Pancreas (tissue), 10 donors: ENCODE data around the gene MIB2. TPM values are rescaled to one million over a fixed set of nuclear protein-coding genes. Genes with fewer than 3 reads are reported as not detected.

Experiments used
- ATAC-seq, 4 donors: fragments of 200-7000 bp; cut with Tn5 transposase; one replicate each; pipeline versions ENCODE4 v1.8.0 to v1.9.1; 2020; ENCODE audit warnings: mild to moderate bottlenecking in 4 of 4, moderate library complexity in 4 of 4
- DNase-seq, 6 donors: peaks; one replicate each; pipeline ENCODE4 v3.0.0-alpha.2; 2020
- FAIRE-seq: peaks from 2 replicates; lab custom pipeline; 2012; peaks lifted over from hg19 to GRCh38; lab: Jason Lieb, UNC
- H3K27ac ChIP-seq, 4 donors: fragments of 200-600 bp; sonication (generic); 1 replicate in 3 of 4; 2 replicates in 1 of 4; pipeline versions ENCODE4 v1.5.0 to v1.8.0; 2020
- H3K27me3 ChIP-seq, 4 donors: fragments of 200-600 bp; one replicate each; pipeline ENCODE4 v1.8.0; 2021
- H3K36me3 ChIP-seq, 3 donors: fragments of 200-600 bp; sonication (generic) in 1 of 3; one replicate each; pipeline versions ENCODE4 v1.5.0 to v1.8.0; 2020 to 2021
- H3K4me1 ChIP-seq, 3 donors: fragments of 200-600 bp; one replicate each; pipeline ENCODE4 v1.8.0; 2021
- H3K4me3 ChIP-seq, 4 donors: fragments of 200-600 bp; sonication (generic) in 2 of 4; one replicate each; pipeline versions ENCODE4 v1.5.0 to v1.8.0; 2020 to 2021
- H3K9me3 ChIP-seq, 4 donors: fragments of 200-600 bp; one replicate each; pipeline ENCODE4 v1.8.0; 2021
- WGBS, 2 donors: extraction: QIAGEN DNeasy Blood & Tissue Kit; methylation state at CpG; one replicate each; pipeline ENCODE4 v1.1.7; 2013; 5-methylcytosine and 5-hydroxymethylcytosine counted together
- intact Hi-C, 3 donors: fragments of 100-400 bp; cut with DNase I; formaldehyde crosslinking; loops; one replicate each; pipeline versions ENCODE4 v1.11.1 to v1.14.2; 2022
- polyA plus RNA-seq, 2 donors: library from polyadenylated mRNA; stranded (reverse); fragments of 200-250 nt; gene quantifications; one replicate each; pipeline ENCODE4 v1.2.3, GENCODE V29; 2013
- total RNA-seq, 6 donors: library from RNA; stranded (reverse); fragmentation: NEBNext Ultra II Directional in 4 of 6; extraction: Animal tissue kit (Norgen Biotek cat#: 25700) in 4 of 6; gene quantifications; one replicate each; pipeline versions ENCODE4 v1.2.1 to v1.2.4, GENCODE V29; 2021 to 2023
- TF ChIP-seq, protein P1 (sequence below), 4 donors: fragments of 200-600 bp; sonication (generic) in 3 of 4; IDR thresholded peaks; one replicate each; pipeline versions ENCODE4 v1.5.0 to v1.8.0; 2021; ENCODE audit warnings: antibody characterized with exemption in 4 of 4
- donor health status: healthy with polysubstance abuse.
- donor health status: DM: no; HTN: no; CAD: no; lungs with moderate emphysema.
- donor health status: DM: no; HTN: no; CAD: no.
- donor health status: control.
- donor health status: control.
- donor health status: Bipolar disorder and iron deficiency.
- donor health status: DM: yes; HTN: yes; CAD: no.
- donor health status: DM: no; HTN: no; CAD: no.
- donor health status: DM: no; HTN: no; CAD: no.
- donor health status: DM: yes; HTN: yes; CAD: no.

The MIB2 gene
- total and polyA plus RNA-seq, 8 donors, result 27.4 to 253 (median 37.2) TPM

DNA sequence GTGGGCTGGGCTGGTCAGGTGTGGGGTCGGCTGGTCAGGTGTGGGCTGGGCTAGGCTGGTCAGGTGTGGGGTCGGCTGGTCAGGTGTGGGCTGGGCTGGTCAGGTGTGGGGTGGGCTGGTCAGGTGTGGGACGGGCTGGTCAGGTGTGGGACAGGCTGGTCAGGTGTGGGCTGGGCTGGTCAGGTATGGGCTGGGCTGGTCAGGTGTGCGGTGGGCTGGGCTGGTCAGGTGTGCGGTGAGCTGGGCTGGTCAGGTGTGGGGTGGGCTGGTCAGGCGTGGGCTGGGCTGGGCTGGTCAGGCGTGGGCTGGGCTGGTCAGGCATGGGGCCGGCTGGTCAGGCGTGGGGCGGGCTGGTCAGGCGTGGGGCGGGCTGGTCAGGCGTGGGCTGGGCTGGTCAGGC is 9.1 kb upstream of the MIB2 start:
- DNase-seq (peak in 1 of 6 donors; percentile 48), ATAC-seq (no peak), FAIRE-seq (no peak)
- Histone ChIP-seq H3K4me1 (no peaks in the 10 kb centered on the region), H3K4me3 (no peak overlapping the region), H3K27ac (no peak overlapping the region), H3K27me3 (no peaks in the 10 kb centered on the region), H3K9me3 (no peaks in the 10 kb centered on the region), H3K36me3 (no peaks in the 10 kb centered on the region)
- WGBS, 2 donors, result 65 to 77% methylated on average over 7 to 13 of the region's 13 CpGs
- intact Hi-C loops, result no loop called here
- TF ChIP-seq, protein P1, sequence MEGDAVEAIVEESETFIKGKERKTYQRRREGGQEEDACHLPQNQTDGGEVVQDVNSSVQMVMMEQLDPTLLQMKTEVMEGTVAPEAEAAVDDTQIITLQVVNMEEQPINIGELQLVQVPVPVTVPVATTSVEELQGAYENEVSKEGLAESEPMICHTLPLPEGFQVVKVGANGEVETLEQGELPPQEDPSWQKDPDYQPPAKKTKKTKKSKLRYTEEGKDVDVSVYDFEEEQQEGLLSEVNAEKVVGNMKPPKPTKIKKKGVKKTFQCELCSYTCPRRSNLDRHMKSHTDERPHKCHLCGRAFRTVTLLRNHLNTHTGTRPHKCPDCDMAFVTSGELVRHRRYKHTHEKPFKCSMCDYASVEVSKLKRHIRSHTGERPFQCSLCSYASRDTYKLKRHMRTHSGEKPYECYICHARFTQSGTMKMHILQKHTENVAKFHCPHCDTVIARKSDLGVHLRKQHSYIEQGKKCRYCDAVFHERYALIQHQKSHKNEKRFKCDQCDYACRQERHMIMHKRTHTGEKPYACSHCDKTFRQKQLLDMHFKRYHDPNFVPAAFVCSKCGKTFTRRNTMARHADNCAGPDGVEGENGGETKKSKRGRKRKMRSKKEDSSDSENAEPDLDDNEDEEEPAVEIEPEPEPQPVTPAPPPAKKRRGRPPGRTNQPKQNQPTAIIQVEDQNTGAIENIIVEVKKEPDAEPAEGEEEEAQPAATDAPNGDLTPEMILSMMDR (IDR thresholded peaks at IDR 0.05), result no peak

DNA sequence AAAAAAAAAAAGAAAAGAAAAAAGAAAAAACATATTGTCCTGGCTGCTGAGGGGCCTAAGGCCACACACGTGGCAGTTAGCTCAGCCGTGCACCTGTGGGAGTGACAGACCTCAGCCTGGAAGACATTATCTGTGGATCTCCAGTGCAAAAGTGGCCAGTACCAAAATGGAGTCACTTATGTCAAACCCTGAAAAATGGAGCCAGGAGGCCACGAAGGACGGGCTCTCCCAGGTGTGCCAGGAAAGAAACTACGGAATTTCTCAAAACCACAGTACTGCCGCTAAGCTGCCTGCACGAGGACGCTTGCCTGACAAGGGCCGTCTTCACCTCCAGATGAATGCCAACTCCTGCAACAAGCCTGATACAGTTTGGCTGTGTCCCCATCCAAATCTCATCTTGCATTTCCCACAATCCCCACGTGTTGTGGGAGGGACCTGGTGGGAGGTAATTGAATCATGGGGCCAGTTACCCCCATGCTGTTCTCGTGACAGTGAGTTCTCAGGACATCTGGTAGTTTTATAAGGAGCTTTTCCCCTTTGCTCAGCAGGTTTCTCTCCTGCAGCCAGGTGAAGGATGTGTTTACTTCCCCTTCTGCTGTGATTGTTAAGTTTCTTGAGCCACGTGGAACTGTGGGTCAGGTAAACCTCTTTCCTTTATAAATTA is 5.3 kb upstream of the MIB2 start:
- intact Hi-C loops, result no loop called here
- Histone ChIP-seq H3K36me3 (no peaks in the 10 kb centered on the region), H3K27me3 (no peaks in the 10 kb centered on the region), H3K9me3 (no peaks in the 10 kb centered on the region), H3K27ac (no peak overlapping the region), H3K4me3 (no peak overlapping the region), H3K4me1 (peaks cover 0 to 9% (median 0%) of the 10 kb centered on the region in 3 donors)
- 71 to 74% methylated on average over 12 of the region's 12 CpGs for WGBS, 2 donors
- TF ChIP-seq, protein P1 (IDR thresholded peaks at IDR 0.05), result no peak
- FAIRE-seq (no peak), DNase-seq (peak in 1 of 6 donors; percentile 7), ATAC-seq (no peak)

DNA sequence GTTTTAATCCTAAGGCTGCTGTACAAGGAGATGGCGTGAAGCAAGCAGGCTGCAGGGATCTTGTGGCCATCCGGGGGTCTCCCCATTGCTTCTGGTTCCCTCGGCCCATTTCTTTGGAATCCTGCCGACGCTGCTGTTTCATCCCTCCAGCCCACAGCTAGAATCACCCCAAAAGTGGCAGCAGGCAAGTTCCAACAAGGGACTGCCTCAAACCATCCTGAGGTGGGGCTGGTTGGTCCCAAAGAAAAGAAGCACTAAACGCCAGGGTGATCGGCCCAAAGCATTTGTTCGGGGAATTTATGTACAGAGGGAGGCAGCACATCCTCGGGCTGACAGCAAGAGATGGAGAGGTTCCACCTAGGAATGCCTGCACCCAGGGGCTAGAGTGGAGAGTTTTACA is 4.5 kb upstream of the MIB2 start:
- 66 to 80% methylated on average over 9 of the region's 9 CpGs for WGBS, 2 donors
- no peak overlapping the region for H3K27ac ChIP-seq
- intact Hi-C loops, result no loop called here
- no peaks in the 10 kb centered on the region for H3K27me3 ChIP-seq
- H3K4me1 ChIP-seq, result peaks cover 0 to 9% (median 0%) of the 10 kb centered on the region in 3 donors
- no peak overlapping the region for H3K4me3 ChIP-seq
- TF ChIP-seq, protein P1 (IDR thresholded peaks at IDR 0.05), result no peak
- no peaks in the 10 kb centered on the region for H3K9me3 ChIP-seq
- no peak for ATAC-seq
- peak in 1 of 6 donors; percentile 7 for DNase-seq
- no peaks in the 10 kb centered on the region for H3K36me3 ChIP-seq
- FAIRE-seq, result no peak

DNA sequence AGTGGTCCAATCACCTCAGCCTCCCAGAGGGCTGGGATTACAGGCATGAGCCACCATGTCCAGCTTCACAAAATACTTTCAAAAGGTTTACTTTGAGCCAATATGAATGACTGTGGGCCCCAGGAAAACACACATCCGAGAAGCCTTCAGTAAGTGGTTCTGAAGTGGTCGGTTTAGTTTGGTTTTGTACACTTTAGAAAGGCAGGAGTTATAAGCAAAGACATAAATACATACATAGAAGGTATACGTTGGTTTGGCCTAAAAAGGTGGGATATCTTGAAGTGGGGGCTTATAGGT is 3.2 kb upstream of the MIB2 start:
- intact Hi-C loops, result no loop called here
- ATAC-seq (no peak), DNase-seq (no peak), FAIRE-seq (no peak)
- TF ChIP-seq, protein P1 (IDR thresholded peaks at IDR 0.05), result no peak
- no peak overlapping the region for H3K4me3 ChIP-seq
- WGBS, 2 donors, result 91 to 94% methylated on average over 3 of the region's 3 CpGs
- no peaks in the 10 kb centered on the region for H3K9me3 ChIP-seq
- no peaks in the 10 kb centered on the region for H3K27me3 ChIP-seq
- no peak overlapping the region for H3K27ac ChIP-seq
- no peaks in the 10 kb centered on the region for H3K36me3 ChIP-seq
- peaks cover 0 to 14% (median 5%) of the 10 kb centered on the region in 3 donors for H3K4me1 ChIP-seq

DNA sequence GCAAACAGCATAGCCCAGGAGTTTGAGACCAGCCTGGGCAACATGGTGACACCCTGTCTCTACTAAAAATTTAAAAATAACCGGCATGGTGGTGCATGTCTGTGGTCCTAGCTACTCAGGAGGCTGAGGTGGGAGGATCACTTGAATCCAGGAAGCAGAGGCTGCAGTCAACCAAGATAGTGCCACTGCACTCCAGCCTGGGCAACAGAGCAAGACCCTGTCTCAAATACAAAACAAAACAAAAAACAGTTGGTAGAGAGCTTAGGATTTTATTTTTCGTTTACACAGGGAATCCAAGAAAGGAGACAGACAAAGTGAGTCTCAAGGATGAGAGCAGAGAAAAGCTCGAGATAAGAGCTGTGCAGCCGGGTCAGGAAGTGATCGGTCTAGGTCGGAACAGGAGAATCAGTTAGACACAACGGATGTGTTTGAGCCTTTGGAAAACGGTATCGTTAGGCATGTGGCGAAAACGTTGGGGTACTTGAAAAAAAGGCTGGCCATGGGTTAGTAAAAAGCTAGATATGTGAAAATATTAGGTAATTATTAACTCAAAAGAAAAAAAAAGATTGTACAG is 1.7 kb upstream of the MIB2 start:
- H3K9me3 ChIP-seq, result no peaks in the 10 kb centered on the region
- DNase-seq (no peak), ATAC-seq (no peak), FAIRE-seq (no peak)
- H3K4me3 ChIP-seq, result peak overlapping the region in 3 of 4 donors; percentile 95 to 100 (median 99)
- no peaks in the 10 kb centered on the region for H3K36me3 ChIP-seq
- no peaks in the 10 kb centered on the region for H3K27me3 ChIP-seq
- intact Hi-C loops, result no loop called here
- peak overlapping the region; percentile 98 to 100 (median 100) for H3K27ac ChIP-seq
- WGBS, 2 donors, result 16% methylated on average over 11 of the region's 11 CpGs
- TF ChIP-seq, protein P1 (IDR thresholded peaks at IDR 0.05), result no peak
- peaks cover 0 to 16% (median 7%) of the 10 kb centered on the region in 3 donors for H3K4me1 ChIP-seq
